ENCODE measurements around the gene TM9SF4. TPM values are rescaled to one million over a fixed set of nuclear protein-coding genes. Genes with fewer than 3 reads are reported as not detected.
A peak's percentile ranks its signal among the peaks of the same experiment; 100 is the strongest.

TM9SF4 gene
- total RNA-seq, 6 donors from 2014 or later = 26.7 to 48.0 (median 37.1) TPM

DNA sequence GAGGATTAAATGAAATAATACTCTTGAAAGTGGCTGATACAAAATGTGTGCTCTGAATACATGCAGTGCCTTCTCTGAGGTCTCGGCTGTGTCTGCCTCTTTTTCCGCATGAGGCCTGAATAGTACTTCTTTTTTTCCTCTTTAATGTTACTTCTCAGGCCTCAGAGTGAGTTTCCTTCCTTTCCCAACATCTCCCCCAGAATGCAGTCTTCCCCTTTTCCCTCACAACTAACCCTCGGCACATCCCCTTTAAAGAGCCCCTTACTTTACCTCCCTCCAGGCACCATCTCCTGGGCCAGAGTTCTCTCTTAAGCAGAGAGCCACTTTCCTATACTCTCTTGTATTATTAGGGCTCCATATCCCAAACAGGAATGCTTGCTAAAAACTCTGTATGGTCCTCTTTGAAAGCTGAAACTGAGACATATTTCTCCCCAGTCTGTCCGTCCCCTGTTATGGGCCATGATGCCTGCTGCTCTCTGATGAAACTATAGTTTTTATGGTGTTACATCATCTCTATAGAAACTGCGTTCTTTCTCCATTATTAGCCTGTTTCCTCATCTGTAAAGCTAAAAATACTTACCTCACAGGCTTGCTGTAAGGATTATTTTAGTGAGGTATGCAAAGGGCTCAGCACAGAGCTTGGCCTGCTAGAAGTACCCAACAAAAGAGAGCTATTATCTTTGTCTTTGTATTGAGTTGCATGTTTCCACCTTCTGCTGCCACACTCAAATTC lies 95.8 kb downstream of the TM9SF4 start:
- no peaks in the 10 kb centered on the region for H3K9me3 ChIP-seq
- peak overlapping the region; percentile 91 to 98 (median 92) for H3K27ac ChIP-seq
- peak overlapping the region in 2 of 4 donors; percentile 68 to 98 for H3K4me3 ChIP-seq
- peaks cover 4 to 21% (median 12%) of the 10 kb centered on the region in 4 donors for H3K36me3 ChIP-seq
- 40 to 43% methylated on average over 5 of the region's 5 CpGs for WGBS, 2 donors
- no peaks in the 10 kb centered on the region for H3K27me3 ChIP-seq
- H3K4me1 ChIP-seq = peaks cover 56 to 74% (median 71%) of the 10 kb centered on the region in 4 donors
- ATAC-seq (ENCODE audit: low FRiP score in 2 of 2) (no peak), DNase-seq (no peak)
- no peak for TF ChIP-seq POLR2A (IDR thresholded peaks at IDR 0.05)

DNA sequence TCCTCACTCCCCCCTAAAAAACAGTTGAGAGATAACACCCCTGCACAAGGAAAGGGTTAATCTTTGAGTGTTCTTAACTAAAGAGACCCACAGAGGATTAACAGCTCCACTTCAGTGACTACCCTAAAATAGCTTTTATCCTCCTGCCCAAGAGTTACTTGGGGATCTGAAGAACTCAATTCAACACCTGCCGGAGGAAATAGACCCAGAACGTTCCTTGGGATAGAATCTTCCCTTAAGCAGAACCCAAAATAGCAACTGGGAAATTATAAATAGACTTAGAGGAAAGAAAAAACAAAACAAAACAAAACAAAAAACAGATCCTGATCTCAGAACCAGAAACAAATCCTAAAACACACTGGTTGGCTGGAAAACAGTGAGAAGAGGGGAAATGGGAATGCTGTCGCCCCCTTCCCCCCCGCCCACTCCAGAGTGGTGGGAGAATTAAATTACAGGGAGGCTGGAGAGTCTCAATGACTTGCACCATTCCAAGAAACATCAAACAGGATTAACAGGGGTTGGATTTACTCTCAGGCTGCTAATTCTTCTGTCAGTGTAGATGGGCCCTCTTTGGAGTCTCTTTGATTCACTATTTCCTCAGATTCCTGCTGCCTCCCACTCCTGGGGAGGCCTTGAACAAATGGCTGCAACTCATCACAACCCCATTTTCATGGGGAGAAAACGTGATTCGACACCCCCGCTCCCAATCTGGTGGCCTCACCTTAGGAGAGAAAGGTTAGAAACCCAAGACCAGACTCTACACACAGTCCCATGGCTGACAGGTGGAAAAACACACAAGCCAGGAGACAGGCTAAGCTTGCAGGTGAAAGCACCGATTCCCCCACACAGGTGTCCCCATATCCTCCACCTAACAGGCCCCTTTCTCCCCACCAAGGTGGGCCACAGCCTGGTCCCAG lies 96.6 kb downstream of the TM9SF4 start:
- DNase-seq = no peak
- peaks cover 2 to 21% (median 8%) of the 10 kb centered on the region in 4 donors for H3K36me3 ChIP-seq
- H3K9me3 ChIP-seq = no peaks in the 10 kb centered on the region
- peaks cover 56 to 68% (median 65%) of the 10 kb centered on the region in 4 donors for H3K4me1 ChIP-seq
- 35 to 40% methylated on average over 8 of the region's 8 CpGs for WGBS, 2 donors
- TF ChIP-seq POLR2A (IDR thresholded peaks at IDR 0.05) (no peak), EP300 (IDR thresholded peaks at IDR 0.05) (no peak), POLR2AphosphoS5 (IDR thresholded peaks at IDR 0.05) (no peak)
- TF ChIP-seq, protein P1, sequence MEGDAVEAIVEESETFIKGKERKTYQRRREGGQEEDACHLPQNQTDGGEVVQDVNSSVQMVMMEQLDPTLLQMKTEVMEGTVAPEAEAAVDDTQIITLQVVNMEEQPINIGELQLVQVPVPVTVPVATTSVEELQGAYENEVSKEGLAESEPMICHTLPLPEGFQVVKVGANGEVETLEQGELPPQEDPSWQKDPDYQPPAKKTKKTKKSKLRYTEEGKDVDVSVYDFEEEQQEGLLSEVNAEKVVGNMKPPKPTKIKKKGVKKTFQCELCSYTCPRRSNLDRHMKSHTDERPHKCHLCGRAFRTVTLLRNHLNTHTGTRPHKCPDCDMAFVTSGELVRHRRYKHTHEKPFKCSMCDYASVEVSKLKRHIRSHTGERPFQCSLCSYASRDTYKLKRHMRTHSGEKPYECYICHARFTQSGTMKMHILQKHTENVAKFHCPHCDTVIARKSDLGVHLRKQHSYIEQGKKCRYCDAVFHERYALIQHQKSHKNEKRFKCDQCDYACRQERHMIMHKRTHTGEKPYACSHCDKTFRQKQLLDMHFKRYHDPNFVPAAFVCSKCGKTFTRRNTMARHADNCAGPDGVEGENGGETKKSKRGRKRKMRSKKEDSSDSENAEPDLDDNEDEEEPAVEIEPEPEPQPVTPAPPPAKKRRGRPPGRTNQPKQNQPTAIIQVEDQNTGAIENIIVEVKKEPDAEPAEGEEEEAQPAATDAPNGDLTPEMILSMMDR (IDR thresholded peaks at IDR 0.05) = no peak
- peak overlapping the region; percentile 68 to 98 (median 78) for H3K4me3 ChIP-seq
- no peak for ATAC-seq (ENCODE audit: low FRiP score in 2 of 2)
- peak overlapping the region; percentile 91 to 98 (median 92) for H3K27ac ChIP-seq
- no peaks in the 10 kb centered on the region for H3K27me3 ChIP-seq

DNA sequence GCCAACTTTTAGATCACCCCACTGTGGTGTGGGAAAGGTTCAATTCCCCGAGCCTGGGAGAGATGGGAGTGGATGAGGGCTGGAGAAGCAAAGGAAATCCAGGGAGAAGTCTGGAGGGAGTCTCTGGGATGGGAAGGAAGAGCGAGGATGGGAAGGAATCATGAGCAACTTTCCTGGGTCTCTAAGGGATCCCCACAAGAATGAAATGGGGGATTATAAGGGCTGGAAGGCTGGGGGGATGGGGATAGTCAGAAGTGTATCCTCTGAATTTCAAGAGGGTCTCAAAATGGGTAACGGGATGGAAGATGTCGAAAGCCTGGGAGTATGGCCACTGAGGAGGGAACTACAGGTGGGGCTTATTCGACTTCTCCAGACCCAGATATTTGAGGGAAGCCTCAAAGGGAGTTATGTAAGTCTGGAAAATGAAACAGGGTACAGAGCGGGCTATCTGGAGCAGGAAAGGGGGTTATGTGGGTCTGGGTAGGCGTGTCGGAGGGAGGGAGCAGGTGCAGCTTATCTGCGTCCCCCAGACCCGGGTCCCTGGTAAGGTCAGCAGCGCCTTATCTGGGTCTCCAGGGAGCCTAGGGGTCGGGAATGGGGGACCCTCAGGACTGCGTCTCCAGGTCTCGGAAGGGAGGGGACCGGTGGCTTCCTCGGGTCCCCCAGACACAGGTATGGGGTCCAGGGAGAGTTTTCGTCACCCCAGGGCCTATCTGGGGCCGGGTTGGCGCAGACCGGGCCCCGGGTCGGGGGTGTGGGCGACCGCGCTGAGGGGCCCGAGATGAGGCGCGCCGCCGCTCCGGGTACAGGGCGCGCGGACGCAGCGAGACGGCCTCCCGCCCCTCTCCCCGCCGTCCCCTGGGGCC lies 97.5 kb downstream of the TM9SF4 start:
- Histone ChIP-seq H3K27me3 (no peaks in the 10 kb centered on the region), H3K4me1 (peaks cover 56 to 60% (median 58%) of the 10 kb centered on the region in 4 donors), H3K4me3 (peak overlapping the region; percentile 68 to 98 (median 78)), H3K36me3 (peaks cover 0 to 22% (median 10%) of the 10 kb centered on the region in 4 donors), H3K27ac (peak overlapping the region; percentile 91 to 98 (median 92)), H3K9me3 (no peaks in the 10 kb centered on the region)
- ATAC-seq (ENCODE audit: low FRiP score in 2 of 2) (peak; percentile 1 to 46), DNase-seq (no peak)
- no peak for TF ChIP-seq EP300 (IDR thresholded peaks at IDR 0.05)
- no peak for TF ChIP-seq POLR2AphosphoS5 (IDR thresholded peaks at IDR 0.05)
- TF ChIP-seq, protein P1 (IDR thresholded peaks at IDR 0.05) = no peak
- TF ChIP-seq POLR2A (IDR thresholded peaks at IDR 0.05) = no peak
- WGBS, 2 donors = 6 to 8% methylated on average over 19 to 22 of the region's 40 CpGs

DNA sequence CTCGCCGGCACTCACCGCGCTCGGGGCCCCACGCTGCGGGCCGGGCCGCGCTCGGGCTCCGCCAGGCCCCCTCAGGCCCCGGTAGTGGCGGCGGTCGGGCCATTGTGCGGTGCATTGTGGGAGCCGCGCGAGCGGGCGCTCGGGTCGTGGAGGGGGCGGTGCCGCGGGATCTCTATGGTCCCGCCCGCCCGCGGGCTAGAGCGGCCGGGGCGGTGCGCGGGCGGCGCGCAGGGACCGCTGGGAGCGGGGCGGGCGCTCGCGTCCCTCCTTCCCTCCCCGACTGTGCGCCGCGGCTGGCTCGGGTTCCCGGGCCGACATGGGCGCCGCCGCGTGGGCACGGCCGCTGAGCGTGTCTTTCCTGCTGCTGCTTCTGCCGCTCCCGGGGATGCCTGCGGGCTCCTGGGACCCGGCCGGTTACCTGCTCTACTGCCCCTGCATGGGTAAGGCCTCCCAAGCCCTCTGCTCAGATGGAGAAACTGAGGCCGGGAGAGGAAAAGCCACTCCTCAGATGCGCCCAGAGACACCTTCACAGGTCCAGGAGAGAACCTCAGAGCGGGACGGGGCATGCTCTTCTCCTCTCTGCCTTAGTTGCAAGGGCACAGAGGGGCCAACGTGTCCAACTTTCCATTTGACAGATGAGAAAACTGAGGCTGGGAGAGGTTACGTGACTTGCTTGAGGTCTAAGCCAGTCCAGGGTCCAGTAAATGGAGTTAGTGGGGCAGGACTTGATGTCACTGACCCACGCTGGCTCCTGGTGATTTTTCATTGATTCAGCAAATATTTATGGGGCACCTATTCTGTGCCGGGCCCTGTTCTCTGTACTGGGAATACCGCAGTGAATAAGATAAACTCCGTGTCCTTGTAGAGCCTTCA lies 98.3 kb downstream of the TM9SF4 start, which contains the start of the genes PLAGL2 and POFUT1:
Gene PLAGL2 (minus strand): TSS at position 118 of the 873 bp plus-strand sequence. CDS start 5,565 bp downstream, outside the sequence.
Gene POFUT1 (plus strand): TSS at position 255 of the 873 bp plus-strand sequence. CDS start 62 bp downstream, at position 317.
- ATAC-seq (ENCODE audit: low FRiP score in 2 of 2) = peak; percentile 93 to 98
- peaks cover 47 to 52% (median 51%) of the 10 kb centered on the region in 4 donors for H3K4me1 ChIP-seq
- no peaks in the 10 kb centered on the region for H3K27me3 ChIP-seq

More for the DNA sequence above, 98.3 kb downstream of the TM9SF4 start, which contains the start of the genes PLAGL2 and POFUT1:
- peak in 3 of 4 donors; percentile 70 to 87 (median 80) for TF ChIP-seq POLR2A (IDR thresholded peaks at IDR 0.05)
- TF ChIP-seq, protein P1 (IDR thresholded peaks at IDR 0.05) = peak in 3 of 6 experiments; percentile 31 to 55 (median 42)
- TF ChIP-seq EP300 (IDR thresholded peaks at IDR 0.05) = no peak
- peak; percentile 33 to 71 for TF ChIP-seq POLR2AphosphoS5 (IDR thresholded peaks at IDR 0.05)
- DNase-seq = peak; percentile 94 to 98
- peaks cover 0 to 28% (median 14%) of the 10 kb centered on the region in 4 donors for H3K36me3 ChIP-seq
- peak within 1 kb of the TSS; percentile 91 to 98 (median 92) for H3K27ac ChIP-seq
- peak within 1 kb of the TSS; percentile 68 to 98 (median 80) for H3K4me3 ChIP-seq
- H3K9me3 ChIP-seq = no peaks in the 10 kb centered on the region
- 4% methylated on average over 10 of the region's 74 CpGs for WGBS, 2 donors

Measured in upper lobe of left lung (tissue), 6 donors.